HG03469 (cell line): ENCODE data around the gene SLC6A8.

ENCODE experiments used
- ATAC-seq: cut with Tn5 transposase; IDR thresholded peaks from one replicate; pipeline ENCODE4 v1.9.1; 2021; ENCODE audit warnings: mild to moderate bottlenecking, moderate library complexity, moderate number of reproducible peaks; ENCODE audit not compliant: unreplicated experiment

SLC6A8 gene

GRCh38 chrX:153687121-153688039 is at the start of gene SLC6A8:
Gene SLC6A8, plus strand, starts transcription at chrX:153687926. Its CDS starts 649 bp downstream, at chrX:153688575.
- no peak for ATAC-seq

- no peak for ATAC-seq
Measured at GRCh38 chrX:153638041-153638371, 49.7 kb upstream of the SLC6A8 start.

- no peak for ATAC-seq
Measured at GRCh38 chrX:153638436-153639176, 49.1 kb upstream of the SLC6A8 start.

GRCh38 chrX:153639177-153640044 is 48.3 kb upstream of the SLC6A8 start:
- no peak for ATAC-seq

- no peak for ATAC-seq
Measured at GRCh38 chrX:153640045-153640686, 47.6 kb upstream of the SLC6A8 start.

- no peak for ATAC-seq
Measured at GRCh38 chrX:153640736-153641575, 46.8 kb upstream of the SLC6A8 start.

- no peak for ATAC-seq
Measured at GRCh38 chrX:153641627-153642026, 46.1 kb upstream of the SLC6A8 start.

GRCh38 chrX:153642051-153642654 is 45.6 kb upstream of the SLC6A8 start:
- no peak for ATAC-seq

GRCh38 chrX:153642655-153643430 is 44.9 kb upstream of the SLC6A8 start:
- no peak for ATAC-seq

- no peak for ATAC-seq
Measured at GRCh38 chrX:153643431-153644351, 44.0 kb upstream of the SLC6A8 start.

GRCh38 chrX:153644356-153645125 is 43.2 kb upstream of the SLC6A8 start:
- ATAC-seq = no peak

GRCh38 chrX:153645151-153645550 is 42.6 kb upstream of the SLC6A8 start:
- no peak for ATAC-seq

GRCh38 chrX:153645921-153646488 is 41.7 kb upstream of the SLC6A8 start:
- no peak for ATAC-seq

GRCh38 chrX:153646620-153647373 is 40.9 kb upstream of the SLC6A8 start, which contains the start of gene DUSP9:
Gene DUSP9, plus strand, starts transcription at chrX:153647203. Its CDS starts 751 bp downstream, at chrX:153647954.
- ATAC-seq = no peak
